ENCODE measurements around the gene FAM72D.
"Not testable (repeated sequence)": the region's sequence is repeated elsewhere in the genome, so short reads cannot be mapped to it uniquely, and the experiment has no call there.

FAM72D gene

DNA sequence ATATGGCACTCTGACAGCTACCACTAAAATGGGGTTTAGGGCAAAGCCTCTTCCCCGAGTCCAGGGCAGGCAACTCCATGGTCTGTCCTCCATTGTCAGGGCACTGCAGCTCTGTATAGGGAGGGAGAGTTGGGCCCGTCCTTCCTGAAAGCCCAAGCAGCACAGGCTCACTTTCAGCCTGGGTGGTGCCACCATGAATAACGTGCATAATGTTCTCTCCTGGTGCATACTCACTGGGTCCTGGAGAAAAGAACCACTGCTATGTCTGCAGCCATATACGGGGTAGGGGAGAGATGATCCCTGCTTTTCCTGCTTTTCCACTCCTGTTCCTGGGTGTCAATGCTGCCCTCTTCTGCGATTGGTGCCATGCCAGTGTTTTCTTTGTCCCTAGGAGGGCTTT lies 60.1 kb downstream of the FAM72D start:
- not testable (repeated sequence) for DNase-seq

- DNase-seq, result not testable (repeated sequence)
These were observed 61.3 kb downstream of the FAM72D start for GRCh38 chr1:145156891-145157610.

DNA sequence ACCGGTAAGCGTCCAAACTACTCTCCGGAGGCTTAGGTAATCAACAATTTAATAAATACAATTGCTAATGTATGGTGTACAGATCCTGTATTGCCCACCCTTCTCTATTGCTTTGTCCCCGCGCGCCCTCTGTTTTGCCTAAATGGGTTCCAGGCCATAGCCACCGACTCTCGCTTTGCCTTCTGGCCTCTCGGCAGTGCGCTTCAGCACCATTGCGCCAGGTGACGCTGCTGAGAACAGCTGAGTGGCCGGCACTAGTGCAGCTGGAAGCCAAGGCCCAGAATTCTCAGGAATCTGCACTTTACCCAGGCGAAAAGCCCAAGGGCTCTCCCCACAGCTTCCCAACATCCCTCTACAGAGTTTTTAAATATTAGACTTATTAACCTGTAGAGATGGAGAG lies 61.9 kb downstream of the FAM72D start:
- not testable (repeated sequence) for DNase-seq

GRCh38 chr1:145161046-145161752 lies 65.4 kb downstream of the FAM72D start:
- not testable (repeated sequence) for DNase-seq

Data from NCI-H1105 treated with DMSO at 0.1 percent for 48 hours (cell line).